Nasal cavity respiratory epithelium epithelial cell of viscerocranial mucosa (primary cell): ENCODE data around the gene HTR2A. TPM values are rescaled to one million over a fixed set of nuclear protein-coding genes. Genes with fewer than 3 reads are reported as not detected.

Experiments
- total RNA-seq: library from RNA; depleted of rRNA; stranded (reverse); fragments of >200 nt; gene quantifications from 2 replicates; pipeline ENCODE4 v1.2.3, GENCODE V29; 2014

Gene HTR2A
- not detected in 2 replicates for total RNA-seq

GRCh38 chr13:46896341-46897137 lies at the start of gene HTR2A:
Gene HTR2A, minus strand, starts transcription at chr13:46897053. Its CDS starts 1,147 bp downstream, at chr13:46895906.

GRCh38 chr13:46796515-46797474 lies 100.1 kb downstream of the HTR2A start, which contains the start of gene ESD:
Gene ESD, minus strand, starts transcription at chr13:46797161. Its CDS starts 5,748 bp downstream, at chr13:46791413.

Other genes starting within 250 kb of the HTR2A start
- 41.7 and 64.7 TPM in 2 replicates for gene ESD, start 99.9 kb downstream of the HTR2A start, total RNA-seq